K562 (cell line): ENCODE measurements around the gene DIP2B. TPM values are rescaled to one million over a fixed set of nuclear protein-coding genes. Genes with fewer than 3 reads are reported as not detected.

Experiments
- ATF7 ChIP-seq: fragments of 450-650 bp; IDR thresholded peaks from 2 replicates; pipeline ENCODE4 v1.7.1; 2014; ENCODE audit warnings: mild to moderate bottlenecking, moderate library complexity
- FOXA3 ChIP-seq, 2 experiments: fragments of 450-650 bp in 1 of 2; sonication (generic) in 1 of 2; formaldehyde crosslinking; IDR thresholded peaks in 1 of 2; conservative IDR thresholded peaks in 1 of 2; 2 replicates each; pipeline versions ENCODE4 v1.4.0 to v1.8.0; 2020 to 2022; ENCODE audit warnings: mild to moderate bottlenecking in 2 of 2, missing genetic modification reagents in 1 of 2
- FOXM1 ChIP-seq, 2 experiments: fragments of 450-650 bp in 1 of 2; sonication (generic) in 1 of 2; formaldehyde crosslinking in 1 of 2; IDR thresholded peaks; 2 replicates each; pipeline versions ENCODE4 v1.6.1 to v1.9.0; 2017 to 2022; ENCODE audit warnings: low read depth in 2 of 2, mild to moderate bottlenecking in 2 of 2, missing genetic modification reagents in 1 of 2, moderate library complexity in 1 of 2
- GATAD2A ChIP-seq: fragments of 450-650 bp; IDR thresholded peaks from 2 replicates; pipeline ENCODE4 v1.6.1; 2017
- HNRNPL ChIP-seq: fragments of 200-400 bp; formaldehyde crosslinking; IDR thresholded peaks from 2 replicates; pipeline ENCODE4 v1.6.1; 2017; ENCODE audit warnings: low read depth, mild to moderate bottlenecking, low read length
- HNRNPLL ChIP-seq: fragments of 200-400 bp; formaldehyde crosslinking; IDR thresholded peaks from 2 replicates; pipeline ENCODE4 v1.6.1; 2017; ENCODE audit warnings: low read length, low read depth, mild to moderate bottlenecking; ENCODE audit not compliant: poor library complexity, severe bottlenecking
- LEF1 ChIP-seq: fragments of 450-650 bp; IDR thresholded peaks from 2 replicates; pipeline ENCODE4 v1.6.1; 2016; ENCODE audit warnings: mild to moderate bottlenecking
- MNT ChIP-seq, 2 experiments: fragments of 450-650 bp; conservative IDR thresholded peaks; 2 replicates each; pipeline ENCODE4 v1.6.1; 2017; ENCODE audit warnings: mild to moderate bottlenecking in 2 of 2, moderate library complexity in 2 of 2
- MTA3 ChIP-seq: fragments of 450-650 bp; formaldehyde crosslinking; IDR thresholded peaks from 2 replicates; pipeline ENCODE4 v1.6.1; 2017; ENCODE audit warnings: mild to moderate bottlenecking, borderline replicate concordance
- NEUROD1 ChIP-seq: fragments of 150-350 bp; IDR thresholded peaks from 2 replicates; pipeline ENCODE4 v1.6.1; 2014; ENCODE audit warnings: borderline replicate concordance, low read length, low read depth; ENCODE audit not compliant: partially characterized antibody
- PHF8 ChIP-seq: fragments of 200-600 bp; sonication (generic); IDR thresholded peaks from 2 replicates; pipeline ENCODE4 v1.6.1; 2012; ENCODE audit warnings: mixed run types, mild to moderate bottlenecking, inconsistent platforms, low read length, moderate library complexity, borderline replicate concordance
- POLR2A ChIP-seq: fragments of 450-650 bp; conservative IDR thresholded peaks from 2 replicates; pipeline ENCODE4 v1.6.1; 2016
- POLR3G ChIP-seq: IDR thresholded peaks from 2 replicates; pipeline ENCODE4 v1.6.1; 2011; ENCODE audit not compliant: insufficient read length, insufficient replicate concordance; ENCODE audit errors: extremely low read depth
- RCOR1 ChIP-seq, 2 experiments: IDR thresholded peaks; 2 replicates each; pipeline ENCODE4 v1.6.1; 2012; ENCODE audit warnings: low read depth in 2 of 2, low read length in 2 of 2, borderline replicate concordance in 1 of 2, improper control_type of control experiment in 1 of 2
- SP1 ChIP-seq: sonication (generic); formaldehyde crosslinking; IDR thresholded peaks from 2 replicates; pipeline ENCODE4 v1.8.1; 2022; ENCODE audit warnings: mild to moderate bottlenecking, missing genetic modification reagents
- SUPT5H ChIP-seq: fragments of 450-650 bp; IDR thresholded peaks from 2 replicates; pipeline ENCODE4 v1.6.1; 2016
- ZBTB7A ChIP-seq: IDR thresholded peaks from 2 replicates; pipeline ENCODE4 v1.6.1; 2011; ENCODE audit warnings: low read depth, mild to moderate bottlenecking, low read length, moderate library complexity, borderline replicate concordance; ENCODE audit not compliant: control insufficient read depth
- ZNF24 ChIP-seq: fragments of 450-650 bp; IDR thresholded peaks from 2 replicates; pipeline ENCODE4 v1.6.1; 2016
- ZSCAN29 ChIP-seq: fragments of 450-650 bp; IDR thresholded peaks from 2 replicates; pipeline ENCODE4 v1.6.1; 2017
- polyA plus RNA-seq, 8 experiments: library from polyadenylated mRNA; depleted of rRNA in 4 of 8; stranded (reverse) in 5 of 8; unstranded in 3 of 8; fragments of >200 nt; fragmentation: Nextera tagmentation in 2 of 8; fragmentation: Illumina TruSeq in 1 of 8; extraction: Ambion mirVana in 2 of 8; extraction: Trizol in 1 of 8; gene quantifications; 2 replicates each; pipeline versions ENCODE4 v1.2.1 to v1.2.3, GENCODE V29; 2011 to 2014; ENCODE audit warnings: inconsistent platforms in 1 of 8, missing spikeins in 1 of 8
- total RNA-seq, 7 experiments: library from RNA; depleted of rRNA in 6 of 7; stranded (reverse); fragments of >200 nt in 6 of 7; fragmentation: Illumina TruSeq in 2 of 7; extraction: Trizol in 2 of 7; gene quantifications; 2 replicates each; pipeline versions ENCODE4 v1.2.1 to v1.2.3, GENCODE V29; 2011 to 2021; ENCODE audit warnings: low replicate concordance in 1 of 7
- TF ChIP-seq, protein P1 (sequence below): fragments of 450-650 bp; IDR thresholded peaks from 2 replicates; pipeline ENCODE4 v1.6.1; 2016; ENCODE audit warnings: borderline replicate concordance
- TF ChIP-seq, protein P2 (sequence below), 3 experiments: IDR thresholded peaks in 2 of 3; conservative IDR thresholded peaks in 1 of 3; 2 replicates each; pipeline ENCODE4 v1.5.1; 2011 to 2012; ENCODE audit warnings: low read length in 3 of 3, mild to moderate bottlenecking in 3 of 3, control low read depth in 2 of 3, improper control_type of control experiment in 1 of 3, inconsistent platforms in 1 of 3, low read depth in 1 of 3, mixed read lengths in 1 of 3, moderate library complexity in 1 of 3; ENCODE audit not compliant: insufficient read depth in 2 of 3

DIP2B gene
- total and polyA plus RNA-seq, 9 of the 15 experiments (the other 6 are each of a cell fraction or from before 2014, with no cell fraction given): 4.6 to 26.1 (median 18.8) TPM

DNA sequence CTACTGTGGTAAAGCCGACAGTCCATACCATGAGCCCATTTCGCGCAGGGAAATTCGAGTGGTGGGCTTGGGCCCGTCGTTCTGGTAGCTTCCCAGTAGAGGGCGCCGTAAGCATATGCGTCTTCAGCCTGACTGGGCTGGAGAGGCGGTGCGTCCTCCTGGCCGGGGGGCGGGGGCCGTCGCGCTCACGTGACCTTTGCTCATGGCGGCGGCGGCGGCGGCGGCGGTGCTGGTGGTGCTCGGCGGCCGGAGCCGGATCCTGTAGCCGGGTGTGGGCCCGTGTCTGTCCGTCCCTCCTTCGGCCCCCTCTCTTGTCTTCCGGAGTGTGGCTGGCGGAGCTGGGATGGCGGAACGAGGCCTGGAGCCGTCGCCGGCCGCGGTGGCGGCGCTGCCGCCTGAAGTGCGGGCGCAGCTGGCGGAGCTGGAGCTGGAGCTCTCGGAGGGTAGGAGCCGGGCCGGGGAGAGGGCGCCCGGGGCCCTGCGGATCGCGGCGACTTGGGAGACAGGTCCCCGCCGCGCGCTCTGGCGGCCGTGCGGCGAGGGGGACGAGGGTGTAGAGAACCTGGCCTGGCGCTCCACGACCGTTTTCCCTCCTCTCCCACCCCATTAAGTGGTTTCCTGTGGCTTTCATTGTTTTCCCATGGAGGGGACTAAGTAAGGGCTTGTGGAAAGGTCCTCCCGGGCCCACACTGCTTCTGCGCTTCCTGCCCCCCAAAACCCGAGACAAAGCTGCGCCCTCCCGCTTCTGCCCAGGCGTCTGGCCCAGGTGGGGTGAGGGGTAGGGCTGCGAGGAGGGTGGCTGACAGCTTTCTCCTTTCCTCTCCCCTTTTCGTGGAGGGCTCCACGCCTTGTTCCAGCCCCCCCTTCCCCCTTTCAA is at the start of gene DIP2B (continued):
- no peak for TF ChIP-seq POLR3G
- TF ChIP-seq, protein P1, sequence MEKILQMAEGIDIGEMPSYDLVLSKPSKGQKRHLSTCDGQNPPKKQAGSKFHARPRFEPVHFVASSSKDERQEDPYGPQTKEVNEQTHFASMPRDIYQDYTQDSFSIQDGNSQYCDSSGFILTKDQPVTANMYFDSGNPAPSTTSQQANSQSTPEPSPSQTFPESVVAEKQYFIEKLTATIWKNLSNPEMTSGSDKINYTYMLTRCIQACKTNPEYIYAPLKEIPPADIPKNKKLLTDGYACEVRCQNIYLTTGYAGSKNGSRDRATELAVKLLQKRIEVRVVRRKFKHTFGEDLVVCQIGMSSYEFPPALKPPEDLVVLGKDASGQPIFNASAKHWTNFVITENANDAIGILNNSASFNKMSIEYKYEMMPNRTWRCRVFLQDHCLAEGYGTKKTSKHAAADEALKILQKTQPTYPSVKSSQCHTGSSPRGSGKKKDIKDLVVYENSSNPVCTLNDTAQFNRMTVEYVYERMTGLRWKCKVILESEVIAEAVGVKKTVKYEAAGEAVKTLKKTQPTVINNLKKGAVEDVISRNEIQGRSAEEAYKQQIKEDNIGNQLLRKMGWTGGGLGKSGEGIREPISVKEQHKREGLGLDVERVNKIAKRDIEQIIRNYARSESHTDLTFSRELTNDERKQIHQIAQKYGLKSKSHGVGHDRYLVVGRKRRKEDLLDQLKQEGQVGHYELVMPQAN: peak; percentile 30; the same call in 1 of the 2 replicates
- TF ChIP-seq POLR2A: peak; percentile 78
- peak; percentile 91 for TF ChIP-seq ZBTB7A
- no peak for TF ChIP-seq GATAD2A
- peak; percentile 79 for TF ChIP-seq SP1 (CRISPR knock-in tag)
- TF ChIP-seq FOXA3 (CRISPR knock-in tag; conservative IDR thresholded peaks at IDR 0.05 in 1 of 2, IDR thresholded peaks at IDR 0.05 in 1 of 2): no peak
- peak; percentile 78; the same call in 1 of the 2 replicates for TF ChIP-seq MTA3
- TF ChIP-seq PHF8: peak; percentile 81; the same call in 1 of the 2 replicates
- peak; percentile 71; the same call in 1 of the 2 replicates for TF ChIP-seq ATF7
- TF ChIP-seq FOXM1 (IDR thresholded peaks at IDR 0.05; ENCODE audit: low read depth): no peak
- TF ChIP-seq FOXM1 (CRISPR knock-in tag; IDR thresholded peaks at IDR 0.05; ENCODE audit: low read depth): peak; percentile 75; the same call in 1 of the 2 replicates
- TF ChIP-seq HNRNPLL: peak; percentile 83
- TF ChIP-seq MNT (conservative IDR thresholded peaks at IDR 0.05): peak; percentile 59 to 84
- peak; percentile 73 for TF ChIP-seq SUPT5H
- TF ChIP-seq, protein P2, sequence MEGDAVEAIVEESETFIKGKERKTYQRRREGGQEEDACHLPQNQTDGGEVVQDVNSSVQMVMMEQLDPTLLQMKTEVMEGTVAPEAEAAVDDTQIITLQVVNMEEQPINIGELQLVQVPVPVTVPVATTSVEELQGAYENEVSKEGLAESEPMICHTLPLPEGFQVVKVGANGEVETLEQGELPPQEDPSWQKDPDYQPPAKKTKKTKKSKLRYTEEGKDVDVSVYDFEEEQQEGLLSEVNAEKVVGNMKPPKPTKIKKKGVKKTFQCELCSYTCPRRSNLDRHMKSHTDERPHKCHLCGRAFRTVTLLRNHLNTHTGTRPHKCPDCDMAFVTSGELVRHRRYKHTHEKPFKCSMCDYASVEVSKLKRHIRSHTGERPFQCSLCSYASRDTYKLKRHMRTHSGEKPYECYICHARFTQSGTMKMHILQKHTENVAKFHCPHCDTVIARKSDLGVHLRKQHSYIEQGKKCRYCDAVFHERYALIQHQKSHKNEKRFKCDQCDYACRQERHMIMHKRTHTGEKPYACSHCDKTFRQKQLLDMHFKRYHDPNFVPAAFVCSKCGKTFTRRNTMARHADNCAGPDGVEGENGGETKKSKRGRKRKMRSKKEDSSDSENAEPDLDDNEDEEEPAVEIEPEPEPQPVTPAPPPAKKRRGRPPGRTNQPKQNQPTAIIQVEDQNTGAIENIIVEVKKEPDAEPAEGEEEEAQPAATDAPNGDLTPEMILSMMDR (IDR thresholded peaks at IDR 0.05 in 2 of 3, conservative IDR thresholded peaks at IDR 0.05 in 1 of 3; ENCODE audit: insufficient read depth in 2 of 3, low read depth in 1 of 3, low read length in 3 of 3): peak; percentile 86 to 95 (median 88)
- TF ChIP-seq RCOR1 (IDR thresholded peaks at IDR 0.05; ENCODE audit: borderline replicate concordance in 1 of 2, low read depth in 2 of 2, low read length in 2 of 2): peak in 1 of 2 experiments; percentile 55; a peak in 1 of 4 replicates
- 0 out of 2 replicates have a peak, but pooled peaks have one; percentile 44 for TF ChIP-seq HNRNPL
- TF ChIP-seq ZSCAN29: 0 out of 2 replicates have a peak, but pooled peaks have one; percentile 35
- TF ChIP-seq ZNF24: peak; percentile 94; the same call in 1 of the 2 replicates
- no peak for TF ChIP-seq NEUROD1
- TF ChIP-seq LEF1: 0 out of 2 replicates have a peak, but pooled peaks have one; percentile 32
